NCI-H1105 (cell line): ENCODE results near the gene MMAA.
A peak's percentile ranks its signal among the peaks of the same experiment; 100 is the strongest.
"Not testable (repeated sequence)": the region's sequence is repeated elsewhere in the genome, so short reads cannot be mapped to it uniquely, and the experiment has no call there.

ENCODE experiments used
- DNase-seq: peaks from one replicate; lab custom pipeline; 2025; lab: John Stamatoyannopoulos, UW

The MMAA gene

DNA sequence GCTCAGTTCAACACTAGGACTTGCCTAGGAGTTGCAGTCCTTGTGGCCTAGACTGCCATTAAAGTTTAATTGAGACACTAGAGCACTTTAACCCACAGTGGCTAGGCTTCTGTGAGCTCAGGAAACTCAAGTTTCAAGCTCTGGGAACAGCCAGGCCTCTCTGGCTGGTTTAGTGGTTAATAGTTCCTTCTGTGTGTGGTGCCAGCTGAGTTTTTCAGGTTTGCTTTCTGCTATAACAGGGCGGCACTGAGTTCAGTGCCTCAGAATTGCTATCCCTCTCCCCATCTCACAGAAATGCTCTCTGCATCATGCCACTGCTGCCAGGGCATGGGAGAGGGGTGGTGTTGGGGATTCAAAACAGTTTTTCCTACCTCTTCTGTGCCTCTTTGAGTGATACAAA, 15.9 kb downstream of the MMAA start:
- no peak for DNase-seq

DNA sequence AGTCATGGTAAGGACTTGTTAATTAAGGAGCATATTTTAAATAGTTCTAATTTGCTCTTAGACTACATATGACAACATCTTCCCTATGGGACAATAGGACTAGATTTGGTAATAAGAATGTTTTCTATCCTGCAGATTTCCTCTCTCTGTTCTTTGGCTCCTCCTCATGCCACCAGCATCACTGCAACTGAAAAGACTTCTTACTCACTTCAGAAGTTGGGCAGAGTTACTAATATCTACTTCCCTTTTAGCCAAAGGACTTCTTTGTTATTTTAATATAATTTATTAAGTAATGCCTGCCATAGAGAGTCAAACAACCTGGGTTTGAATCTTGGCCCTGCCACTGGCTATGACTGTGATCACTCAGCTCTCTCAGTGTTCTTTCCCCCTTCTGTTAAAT, 16.4 kb downstream of the MMAA start:
- no peak for DNase-seq

DNA sequence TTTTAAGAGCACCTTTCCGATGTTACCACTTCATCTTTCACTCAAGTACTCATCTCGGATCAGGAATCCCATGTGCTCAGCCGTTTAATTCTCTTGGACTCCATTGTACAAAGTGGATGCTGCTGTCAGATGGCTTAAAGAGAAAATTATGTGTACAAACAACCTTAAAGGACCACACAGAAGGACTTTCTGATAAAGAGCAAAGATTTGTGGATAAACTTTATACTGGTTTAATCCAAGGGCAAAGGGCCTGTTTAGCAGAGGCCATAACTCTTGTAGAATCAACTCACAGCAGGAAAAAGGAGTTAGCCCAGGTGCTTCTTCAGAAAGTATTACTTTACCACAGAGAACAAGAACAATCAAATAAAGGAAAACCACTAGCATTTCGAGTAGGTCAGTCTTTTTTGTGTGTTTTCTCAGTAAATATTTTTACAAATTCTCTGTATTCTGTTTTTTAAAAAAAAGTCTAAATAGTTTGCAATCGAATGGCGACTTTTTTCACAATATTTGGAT, 20.1 kb downstream of the MMAA start:
- DNase-seq = no peak

DNA sequence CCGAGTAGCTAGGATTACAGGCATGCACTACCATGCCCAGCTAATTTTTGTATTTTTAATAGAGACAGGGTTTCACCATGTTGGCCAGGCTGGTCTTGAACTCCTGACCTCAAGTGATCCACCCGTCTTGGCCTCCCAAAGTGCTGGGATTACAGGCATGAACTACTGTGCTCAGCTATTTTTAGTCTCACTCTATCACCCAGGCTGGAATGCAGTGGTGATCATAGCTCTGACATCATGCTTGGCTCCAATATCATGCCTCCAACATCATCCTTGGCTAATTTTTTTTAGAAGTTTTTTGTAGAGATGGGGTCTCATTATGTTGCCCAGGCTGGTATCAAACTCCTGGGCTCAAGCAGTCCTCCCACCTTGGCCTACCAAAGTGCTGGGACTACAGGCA, 21.1 kb downstream of the MMAA start:
- DNase-seq = not testable (repeated sequence)

DNA sequence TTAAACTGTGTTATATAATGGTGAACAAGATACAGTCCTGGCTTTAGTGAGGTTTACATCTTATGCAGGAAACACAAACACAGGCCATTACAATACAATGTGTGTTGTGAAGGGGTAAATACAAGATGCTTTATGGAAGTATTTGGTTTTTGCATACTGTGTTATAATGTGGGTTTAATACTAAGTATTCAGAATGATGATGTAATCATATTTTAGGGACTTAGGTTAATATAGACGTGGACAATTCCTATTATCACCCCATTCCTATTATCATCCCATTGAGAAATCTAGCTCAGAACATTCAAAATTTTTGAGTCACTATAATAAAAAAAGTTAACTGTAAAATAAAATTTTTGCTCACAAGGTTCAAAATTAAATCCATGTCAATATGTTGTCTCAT, 24.1 kb downstream of the MMAA start:
- no peak for DNase-seq

DNA sequence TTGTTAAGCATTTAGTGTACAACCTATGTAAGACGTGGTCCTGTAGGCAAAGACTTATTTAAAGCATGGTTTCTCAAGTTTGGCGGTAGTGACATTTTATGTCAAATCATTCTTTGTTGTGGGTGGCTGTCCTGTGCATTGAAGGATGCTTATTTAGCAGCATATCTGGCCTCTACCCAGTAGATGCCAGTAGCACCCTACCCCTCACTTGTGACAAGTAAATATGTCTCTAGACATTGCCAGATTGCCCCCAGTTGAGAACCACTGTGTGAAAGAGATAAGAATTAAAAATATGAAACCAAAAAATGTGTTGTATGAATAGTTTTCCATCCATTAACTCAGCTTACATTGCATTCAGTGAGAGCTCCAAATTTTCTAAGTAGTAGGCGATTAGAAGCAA, 25.5 kb downstream of the MMAA start:
- DNase-seq = no peak

DNA sequence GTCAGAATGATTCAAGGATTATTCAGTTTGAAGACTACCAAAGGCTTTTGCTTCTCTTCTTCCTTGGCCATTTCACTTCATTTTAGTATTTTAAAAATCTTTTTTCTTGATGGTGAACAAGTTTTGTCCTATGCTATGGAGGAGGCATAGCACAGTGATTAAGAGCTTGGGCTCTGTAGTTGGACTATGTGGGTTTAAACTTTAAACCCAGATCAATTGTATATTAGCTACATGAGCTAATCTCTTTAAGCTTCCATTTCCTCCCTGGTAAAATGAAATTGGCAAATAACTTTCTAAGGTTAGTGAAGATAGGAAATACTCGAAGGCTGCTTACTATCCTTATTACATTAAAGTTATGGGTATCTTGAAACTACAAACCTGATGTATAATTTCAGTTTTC, 37.0 kb downstream of the MMAA start:
- no peak for DNase-seq

DNA sequence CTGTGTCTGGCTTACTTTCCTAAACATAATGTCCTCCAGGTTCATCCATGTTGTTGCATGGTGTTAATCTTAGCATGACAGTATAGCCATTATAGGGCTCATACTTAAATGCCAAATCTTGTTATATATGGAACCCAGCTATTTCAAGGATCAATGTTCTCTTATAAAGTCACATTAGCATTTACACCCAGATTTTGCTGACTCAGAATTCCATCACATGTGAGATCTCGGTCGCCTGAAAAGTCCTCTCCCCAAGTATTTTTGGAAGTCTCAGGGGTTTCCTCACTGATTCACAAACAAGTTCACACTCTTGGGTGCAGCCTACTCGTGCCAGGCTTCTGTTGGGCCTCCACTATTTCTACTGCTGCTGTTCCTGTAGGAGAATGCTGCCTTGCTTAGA, 40.9 kb downstream of the MMAA start:
- DNase-seq = no peak

DNA sequence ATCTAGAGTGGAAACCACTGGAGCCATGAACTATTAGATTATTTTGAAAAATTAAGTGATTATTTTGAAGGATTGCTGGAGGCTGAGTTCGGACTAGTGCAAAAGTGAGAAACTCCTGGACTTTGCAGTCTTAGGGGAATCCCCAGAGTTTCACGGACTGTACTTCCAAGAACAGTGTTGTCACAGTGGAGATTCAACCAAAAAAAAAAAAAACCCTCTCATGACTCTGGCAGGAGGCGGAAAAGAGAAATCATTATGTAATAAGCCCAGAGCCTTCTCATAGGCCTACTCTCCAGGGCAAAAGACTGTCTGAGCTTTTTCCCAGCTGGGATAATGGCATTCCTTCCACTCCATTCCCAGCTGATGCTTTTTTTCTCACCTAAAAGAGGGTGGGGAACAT, 44.0 kb downstream of the MMAA start:
- no peak for DNase-seq

DNA sequence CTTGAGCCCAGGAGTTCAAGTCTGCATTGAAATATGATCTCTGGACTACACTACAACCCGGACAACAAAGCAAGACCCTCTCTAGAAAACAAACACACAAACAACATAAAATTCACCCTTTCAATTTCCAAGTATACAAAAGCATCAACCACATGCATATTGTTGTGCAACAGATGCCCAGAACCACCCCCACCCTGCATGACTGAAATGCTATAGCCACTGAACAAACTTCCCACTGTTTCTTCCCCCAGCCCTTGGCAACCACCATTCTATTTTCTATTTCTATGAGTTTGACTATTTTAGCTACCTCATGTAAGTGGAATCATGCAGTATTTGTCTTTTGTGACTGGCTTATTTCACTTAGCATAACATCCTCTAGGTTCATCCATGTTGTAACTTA, 46.6 kb downstream of the MMAA start:
- no peak for DNase-seq

DNA sequence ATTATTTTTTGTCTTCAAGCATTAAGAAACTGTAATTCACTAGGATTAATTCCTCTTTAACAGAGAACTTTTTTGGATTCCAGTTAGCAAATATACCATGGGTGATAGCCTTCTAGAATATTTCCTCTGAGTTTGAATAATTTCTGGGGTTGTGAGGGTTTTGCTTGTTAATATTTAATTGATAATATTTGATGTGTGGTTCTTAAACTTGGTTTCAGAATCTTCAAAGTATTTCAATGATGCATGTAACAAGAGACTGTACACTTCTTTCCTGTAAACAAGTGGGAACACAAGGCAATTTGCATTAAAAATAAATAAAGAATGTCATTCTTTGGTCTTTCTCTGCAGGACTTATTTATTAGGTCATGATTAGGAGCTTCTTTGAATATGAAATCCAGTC, 51.2 kb downstream of the MMAA start:
- DNase-seq = no peak

DNA sequence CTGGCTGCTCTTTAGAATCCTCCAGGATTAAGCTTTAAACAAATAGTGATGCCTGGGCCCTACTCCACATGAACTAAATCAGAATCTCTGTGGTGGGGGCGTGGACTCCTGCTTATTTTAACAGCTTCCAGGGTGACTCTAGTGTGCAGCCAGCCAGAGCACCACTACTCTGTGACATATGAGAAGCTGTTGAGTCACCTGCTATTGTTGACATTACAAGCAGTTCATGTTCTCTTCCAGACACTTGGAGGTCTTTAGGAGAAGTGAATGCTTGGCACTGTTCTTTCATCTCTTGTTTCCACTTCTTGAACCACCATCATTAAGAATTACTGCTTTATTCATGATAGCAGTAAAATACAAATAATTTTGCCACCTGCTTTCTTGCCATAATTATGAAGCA, 60.3 kb downstream of the MMAA start:
- peak; percentile 41 for DNase-seq

DNA sequence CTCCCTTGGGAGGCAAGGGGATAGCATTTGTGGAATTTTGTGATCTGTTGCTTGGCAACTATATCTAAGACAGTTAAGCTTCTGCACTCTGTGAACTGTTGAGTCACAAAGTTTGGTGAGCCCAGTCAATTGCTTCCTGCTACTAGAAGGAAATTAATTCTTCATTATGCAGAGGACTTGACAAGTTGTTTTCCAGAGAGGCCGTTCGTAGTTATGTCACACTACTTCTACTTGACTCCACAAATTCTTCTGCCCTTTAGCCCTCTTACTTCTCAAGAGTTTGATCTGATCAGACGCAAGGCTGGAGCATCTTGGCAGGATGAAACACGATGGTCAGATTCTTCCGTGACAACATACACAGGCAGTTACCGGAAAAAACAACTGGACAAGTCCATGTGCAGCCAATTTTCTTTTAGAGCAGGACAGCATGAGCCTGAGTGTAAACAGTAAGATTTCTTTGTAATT, 60.8 kb downstream of the MMAA start, which contains the start of gene C4orf51:
Gene C4orf51 (plus strand): TSS at position 156 of the 465 bp plus-strand sequence. CDS start 58 bp downstream, at position 214.
- DNase-seq = no peak

DNA sequence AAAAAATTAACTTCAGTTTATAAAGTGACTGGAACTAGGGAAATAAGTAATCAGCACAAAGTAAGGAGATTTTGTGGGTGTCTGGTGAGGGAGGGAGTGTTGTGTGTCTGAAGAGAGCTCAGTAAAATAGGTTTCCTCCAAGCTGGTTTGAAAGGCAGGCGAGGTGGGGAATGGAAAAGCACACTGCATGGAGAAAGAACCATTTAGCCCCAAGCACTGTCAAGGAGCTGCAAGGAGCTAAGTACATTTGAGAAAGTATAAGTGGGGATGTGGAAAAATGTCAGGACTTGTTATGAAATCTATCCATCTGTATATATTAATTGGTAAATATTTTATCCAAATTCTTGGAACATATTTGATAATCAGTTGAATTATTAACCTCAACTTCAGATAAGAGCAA, 61.7 kb downstream of the MMAA start:
- no peak for DNase-seq

DNA sequence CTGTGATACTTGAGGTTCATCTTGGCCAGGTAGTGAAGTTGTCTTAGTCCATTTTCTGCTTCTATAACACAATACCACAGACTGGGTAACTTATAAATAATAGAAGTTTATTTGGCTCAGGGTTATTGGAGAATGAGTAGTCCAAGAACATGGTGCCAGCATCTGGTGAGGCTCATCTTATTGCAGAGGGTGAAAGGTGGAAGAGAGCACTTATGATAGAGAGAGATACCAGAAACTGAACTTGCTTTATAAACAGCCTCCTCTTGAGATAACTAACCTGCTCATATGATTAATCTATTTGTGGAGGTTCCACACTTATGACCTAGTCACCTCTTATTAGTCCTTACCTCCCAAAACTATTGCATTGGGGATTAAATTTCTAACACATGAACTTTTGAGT, 62.3 kb downstream of the MMAA start:
- DNase-seq = no peak

DNA sequence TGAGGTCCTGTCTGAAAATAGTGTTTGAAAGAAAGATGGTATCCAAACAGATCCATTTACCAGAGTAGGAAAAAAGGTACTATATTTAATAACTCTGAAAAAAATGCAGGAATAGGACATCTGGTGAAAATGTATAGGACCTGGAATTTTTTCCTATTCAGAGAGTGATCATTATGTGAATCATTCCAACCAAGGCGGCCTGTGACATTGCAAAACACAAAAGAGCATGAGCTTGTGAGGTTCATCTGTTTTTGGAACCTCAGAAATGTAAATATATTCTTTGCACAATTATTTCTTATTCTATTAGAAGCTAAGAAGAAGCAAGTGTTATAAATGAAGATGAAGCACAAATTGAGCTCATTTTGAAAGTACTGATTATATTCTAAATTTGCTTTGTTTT, 62.8 kb downstream of the MMAA start:
- no peak for DNase-seq

DNA sequence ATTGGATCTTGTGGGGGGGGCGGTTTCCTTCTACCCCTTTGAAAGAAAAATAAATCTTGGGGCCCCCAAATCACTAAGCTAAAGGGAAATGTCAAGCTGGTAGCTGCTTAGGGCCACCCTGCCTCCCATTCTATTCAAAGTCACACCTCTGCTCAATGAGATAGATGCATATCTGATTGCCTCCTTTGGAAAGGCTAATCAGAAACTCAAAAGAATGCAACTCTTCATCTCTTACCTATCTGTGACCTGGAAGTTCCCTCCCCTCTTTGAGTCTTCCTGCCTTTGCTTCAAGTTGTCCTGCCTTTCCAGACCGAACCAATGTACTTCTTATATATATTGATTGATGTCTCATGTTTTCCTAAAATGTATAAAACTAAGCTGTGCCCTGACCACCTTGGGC, 67.8 kb downstream of the MMAA start:
- no peak for DNase-seq

DNA sequence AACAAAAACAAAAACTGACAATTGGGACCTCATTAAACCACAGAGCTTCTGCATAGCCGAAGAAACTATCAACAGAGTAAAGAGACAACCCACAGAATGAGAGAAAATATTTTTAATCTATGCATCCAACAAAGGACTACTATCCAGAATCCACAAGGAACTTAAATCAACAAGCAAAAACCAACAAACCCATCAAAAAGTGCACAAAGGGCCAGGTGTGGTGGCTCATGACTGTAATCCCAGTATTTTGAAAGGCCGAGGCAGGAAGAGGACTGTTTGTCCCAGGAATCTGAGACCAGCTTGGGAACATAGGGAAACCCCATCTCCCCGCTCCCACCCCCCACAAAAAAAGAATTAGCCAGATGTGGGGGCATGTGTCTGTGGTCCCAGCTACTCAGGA, 71.4 kb downstream of the MMAA start:
- no peak for DNase-seq

DNA sequence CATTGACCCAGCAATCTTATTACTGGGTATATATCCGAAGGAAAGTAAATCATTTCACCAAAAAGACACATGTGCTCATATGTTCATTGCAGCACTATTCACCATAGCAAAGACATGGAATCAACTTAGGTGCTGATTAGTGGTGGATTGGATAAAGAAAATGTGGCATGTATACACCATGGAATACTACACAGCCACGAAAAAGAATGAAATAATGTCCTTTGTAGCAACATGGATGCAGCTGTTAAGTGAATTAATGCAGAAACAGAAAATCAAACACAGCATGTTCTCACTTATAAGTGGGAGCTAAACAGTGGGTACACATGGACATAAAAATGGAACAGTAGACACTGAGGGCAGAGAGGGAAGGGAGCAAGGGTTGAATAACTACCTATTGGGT, 72.2 kb downstream of the MMAA start:
- not testable (repeated sequence) for DNase-seq

DNA sequence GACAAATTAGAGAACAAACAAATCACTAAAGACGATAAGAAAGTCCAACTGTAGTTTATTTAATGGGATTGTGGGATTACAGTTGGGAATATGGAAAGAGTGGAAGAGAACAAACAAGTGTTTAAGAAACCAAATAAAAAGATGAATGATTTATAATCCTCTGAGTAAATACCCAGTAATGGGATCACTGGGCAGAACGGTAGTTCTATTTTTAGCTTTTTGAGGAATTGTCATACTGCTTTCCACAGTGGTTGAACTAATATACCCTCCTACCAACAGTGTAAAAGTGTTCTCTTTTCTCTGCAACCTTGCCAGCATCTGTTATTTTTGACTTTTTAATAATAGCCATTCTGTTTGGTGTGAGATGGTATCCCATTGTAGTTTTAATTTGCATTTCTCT, 75.7 kb downstream of the MMAA start:
- DNase-seq = no peak

DNA sequence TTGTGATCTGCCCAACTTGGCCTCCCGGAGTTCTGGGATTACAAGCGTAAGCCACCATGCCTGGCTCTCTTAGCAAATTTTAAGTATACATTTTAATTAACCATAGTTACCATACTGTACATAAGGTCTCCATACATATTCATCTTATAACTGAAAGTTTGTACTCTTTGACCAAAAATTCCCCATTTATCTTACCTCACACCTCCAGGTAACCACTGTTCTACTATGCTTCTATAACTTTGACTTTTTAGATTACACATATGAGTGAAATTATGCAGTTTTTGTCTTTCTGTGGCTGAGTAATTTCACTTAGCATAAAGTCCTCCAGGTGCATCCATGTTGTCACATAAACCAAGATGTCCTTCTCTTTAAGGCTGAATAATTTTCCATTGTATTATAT, 78.1 kb downstream of the MMAA start:
- no peak for DNase-seq

DNA sequence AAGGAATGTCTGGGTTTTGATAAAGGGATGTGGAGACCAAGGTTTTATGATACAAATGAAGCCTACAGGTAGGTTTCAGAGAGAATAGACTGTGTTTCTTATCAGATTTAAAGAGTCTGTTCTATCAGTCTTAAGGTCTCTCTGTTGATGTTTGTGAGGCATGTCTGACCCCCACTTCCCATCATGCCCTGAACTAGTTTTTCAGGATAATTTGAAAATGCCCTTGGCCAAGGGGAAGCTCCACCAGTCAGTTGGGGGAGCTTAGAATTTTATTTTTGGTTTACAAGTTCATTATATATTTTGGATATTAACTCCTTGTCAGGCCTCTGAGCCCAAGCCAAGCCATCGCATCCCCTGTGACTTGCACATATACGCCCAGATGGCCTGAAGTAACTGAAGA, 79.3 kb downstream of the MMAA start:
- no peak for DNase-seq

DNA sequence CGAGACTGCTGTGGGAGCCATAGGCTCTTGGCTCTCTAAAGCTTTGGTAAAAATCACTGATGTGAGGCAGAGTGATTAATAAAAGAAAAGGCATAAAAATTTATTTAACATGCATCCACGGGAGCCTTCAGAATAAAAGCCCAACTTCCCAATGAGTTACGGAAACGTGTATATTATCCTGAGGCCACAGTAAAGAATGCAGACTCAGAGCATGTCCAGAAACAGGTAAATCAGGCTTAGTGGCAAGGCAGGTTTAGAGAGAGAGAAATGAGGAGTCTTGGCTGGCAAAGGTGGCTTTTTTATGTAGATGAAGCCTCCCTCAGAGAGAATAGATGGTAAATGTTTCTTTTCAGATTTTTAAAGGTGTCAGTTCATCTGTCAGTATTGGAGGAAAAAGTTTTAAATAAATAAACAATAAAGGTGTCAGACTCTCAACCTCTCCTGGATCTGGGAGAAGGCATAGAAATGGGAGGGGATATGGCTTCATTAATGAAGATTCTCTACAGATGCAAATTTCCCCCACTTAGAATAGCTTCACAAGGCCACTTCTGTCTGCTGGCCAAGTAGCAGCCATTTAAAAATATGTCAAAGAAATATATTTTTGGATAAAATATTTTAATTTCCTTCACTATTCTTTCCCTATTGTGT, 84.8 kb downstream of the MMAA start:
- no peak for DNase-seq

DNA sequence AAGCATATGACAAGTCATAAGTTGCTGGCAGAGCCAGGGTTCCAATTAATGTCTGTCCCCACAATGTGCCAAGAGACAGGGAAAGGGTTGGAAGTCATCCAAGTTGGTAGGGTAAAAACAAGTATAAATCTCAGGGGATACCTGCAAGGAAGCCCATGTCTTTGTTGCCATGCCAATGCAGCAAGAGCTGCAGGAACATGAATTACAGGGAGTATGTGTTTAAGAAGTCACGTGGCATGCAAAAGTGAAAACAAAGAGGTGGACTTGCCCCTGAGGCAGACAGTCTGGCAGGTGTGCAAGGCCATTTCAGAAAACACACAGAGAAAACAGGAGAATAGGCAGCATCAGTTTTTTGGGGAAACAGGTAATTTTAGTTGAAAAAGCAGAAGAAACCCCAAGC, 90.2 kb downstream of the MMAA start:
- peak; percentile 82 for DNase-seq
